ENCODE results near the gene MAP3K14. TPM values are rescaled to one million over a fixed set of nuclear protein-coding genes. Genes with fewer than 3 reads are reported as not detected.

The MAP3K14 gene
- total RNA-seq, 1 donor from 2014 or later, result 14.6 TPM

DNA sequence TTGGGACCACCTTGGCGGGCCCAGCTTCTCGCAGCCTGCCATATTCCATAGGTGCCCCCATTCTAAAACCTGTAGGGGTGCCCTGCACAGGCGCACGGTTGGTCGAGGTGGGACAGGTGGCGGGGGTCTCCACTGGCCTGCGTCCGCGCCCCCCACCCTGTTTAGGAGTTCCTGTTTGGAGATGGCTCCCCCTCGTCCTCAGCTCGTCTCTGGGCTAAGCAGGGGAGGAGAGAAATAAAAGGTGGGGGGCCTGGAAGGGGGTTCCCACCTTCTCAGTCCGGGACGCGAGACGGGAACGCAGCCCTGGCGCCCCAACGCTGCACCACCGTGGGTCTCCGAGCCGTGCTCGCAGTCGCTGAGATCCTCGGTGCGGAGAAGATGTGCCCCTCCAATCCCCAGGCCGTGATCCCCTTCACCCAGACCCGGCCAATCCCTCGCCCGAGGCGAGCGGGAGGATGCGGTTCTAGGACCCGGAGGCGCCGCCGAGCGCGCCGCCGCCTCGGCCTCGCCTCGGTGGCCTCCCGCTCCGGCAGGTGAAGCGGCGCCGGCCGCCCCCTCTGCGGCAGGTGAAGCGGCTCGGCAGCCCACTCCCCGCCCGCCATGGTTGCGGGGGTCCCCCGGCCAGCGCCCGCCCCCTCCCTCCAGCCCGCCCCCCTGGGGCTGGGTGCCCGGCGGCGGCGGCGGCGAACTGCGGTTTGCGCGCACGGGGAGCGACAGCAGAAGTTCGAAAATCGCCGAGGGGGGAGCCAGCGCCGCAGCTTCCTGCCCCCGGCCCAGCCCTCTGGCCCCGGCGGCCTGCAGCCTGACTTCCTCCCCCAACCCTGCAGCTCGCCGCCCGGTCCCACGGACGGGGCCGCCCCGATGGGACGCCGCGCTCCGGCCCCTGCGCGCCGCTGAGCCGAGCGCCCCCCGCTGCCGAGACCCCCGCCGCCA is 95.5 kb downstream of the MAP3K14 start, which contains the start of gene FMNL1:
Gene FMNL1 (plus strand): TSS at position 805 of the 933 bp plus-strand sequence. CDS start 240 bp downstream, outside the sequence.
- intact Hi-C loops (cut with DNase I), result loop anchor here (5.0 kb wide), 1 partner anchor 56 kb away; no protein-coding TSS in a partner anchor
- DNase-seq (ENCODE audit: low spot score), result peak; percentile 94

DNA sequence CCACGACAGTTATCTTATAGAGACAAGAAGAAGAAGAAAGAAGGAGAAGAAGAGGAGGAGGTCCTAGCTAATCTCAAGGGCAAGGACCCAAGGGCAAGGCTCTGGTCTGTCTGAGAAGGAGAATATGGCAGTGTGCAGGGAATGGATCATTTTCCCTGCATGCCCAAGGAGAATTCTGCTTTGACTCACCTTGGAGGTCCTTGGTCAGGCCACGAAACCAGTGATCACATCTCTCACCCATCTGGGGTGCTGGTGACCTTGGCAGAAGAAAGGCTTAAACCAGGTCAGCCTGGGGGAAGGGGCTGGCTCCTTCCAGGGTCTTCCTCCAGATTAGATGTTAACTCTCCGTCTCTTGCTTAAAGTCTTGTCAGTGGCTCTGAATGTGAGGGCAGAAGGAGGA is 96.7 kb downstream of the MAP3K14 start:
- DNase-seq (ENCODE audit: low spot score), result no peak
- intact Hi-C loops (cut with DNase I), result loop anchor here (5.0 kb wide), 1 partner anchor 57 kb away; no protein-coding TSS in a partner anchor

GRCh38 chr17:45218895-45219661 is 97.7 kb downstream of the MAP3K14 start:
- intact Hi-C loops (cut with DNase I), result loop anchor here (2.0 kb wide), 1 partner anchor 166 kb away; no protein-coding TSS in a partner anchor

More at GRCh38 chr17:45218895-45219661, 97.7 kb downstream of the MAP3K14 start:
- peak; percentile 88 for DNase-seq (ENCODE audit: low spot score)

Other genes with a start within 250 kb of the MAP3K14 start
- gene PLCD3, start 184.5 kb downstream of the MAP3K14 start, total RNA-seq, result 87.6 TPM
- gene ACBD4, start 181.3 kb downstream of the MAP3K14 start, total RNA-seq, result 6.4 TPM
- 19.8 TPM for gene HEXIM1, start 168.5 kb downstream of the MAP3K14 start, total RNA-seq
- gene HEXIM2, start 155.1 kb downstream of the MAP3K14 start, total RNA-seq, result 3.3 TPM
- 12.2 TPM for gene FMNL1, start 95.1 kb downstream of the MAP3K14 start, total RNA-seq
- not detected for gene SPATA32, start 54.9 kb downstream of the MAP3K14 start, total RNA-seq
- 20.0 TPM for gene ARHGAP27, start 115.8 kb upstream of the MAP3K14 start, total RNA-seq
- gene PLEKHM1, start 173.7 kb upstream of the MAP3K14 start, total RNA-seq, result 30.5 TPM

All from cardiac septum (tissue), 1 donor.